Fibroblast of skin of right quadriceps (primary cell): ENCODE measurements around the gene PPIP5K2.
"Not testable (repeated sequence)": the region's sequence is repeated elsewhere in the genome, so short reads cannot be mapped to it uniquely, and the experiment has no call there.

Source experiments
- DNase-seq: peaks from one replicate; pipeline ENCODE4 v3.0.0-alpha.2; 2013

The PPIP5K2 gene

DNA sequence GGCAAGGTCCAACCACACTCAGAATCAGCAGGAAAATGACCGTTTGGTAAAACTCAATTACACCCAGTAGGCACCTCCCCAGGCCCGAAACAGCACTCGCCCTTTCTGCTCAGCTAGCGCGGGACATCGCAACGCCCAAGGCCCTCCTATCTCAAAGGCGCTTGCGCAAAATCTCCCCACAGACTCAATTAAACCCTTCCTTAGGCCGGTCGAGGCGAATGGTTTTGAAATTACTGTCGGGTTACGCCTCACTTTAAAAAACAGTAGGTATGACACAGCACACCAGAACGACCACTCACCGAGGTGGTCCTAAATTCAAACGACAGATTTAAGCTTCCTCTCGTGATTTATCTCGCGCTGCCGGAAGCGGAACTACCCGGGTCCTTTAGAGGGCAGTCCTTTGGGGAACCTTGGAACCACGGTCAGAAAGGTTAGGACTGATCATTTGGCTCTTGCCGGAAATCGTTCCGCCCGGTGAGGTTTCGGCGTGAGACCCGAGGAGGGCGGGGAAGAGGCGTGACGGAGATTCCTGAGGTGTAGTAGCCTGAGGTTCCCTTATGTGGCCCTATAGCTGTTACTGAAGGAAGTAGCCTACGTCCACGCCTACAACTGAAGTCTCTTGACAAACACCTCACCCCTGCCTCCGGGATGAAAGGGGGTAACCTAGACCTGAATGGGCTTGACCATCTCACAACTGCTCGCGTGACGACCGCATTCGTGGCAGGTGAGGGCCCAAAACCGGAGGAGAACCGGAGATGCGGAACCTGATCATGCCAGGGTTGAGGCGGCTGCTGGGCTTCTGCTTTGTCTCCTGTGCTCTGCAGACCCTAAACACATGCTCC is at the start of gene PPIP5K2, which contains the start of gene GIN1:
TSS of gene PPIP5K2 (plus strand) at position 537 of the 842 bp plus-strand sequence. CDS start 9,289 bp downstream, outside the sequence.
TSS of gene GIN1 (minus strand) at position 374 of the 842 bp plus-strand sequence. CDS start 11,431 bp downstream, outside the sequence.
- peak; percentile 99 for DNase-seq

DNA sequence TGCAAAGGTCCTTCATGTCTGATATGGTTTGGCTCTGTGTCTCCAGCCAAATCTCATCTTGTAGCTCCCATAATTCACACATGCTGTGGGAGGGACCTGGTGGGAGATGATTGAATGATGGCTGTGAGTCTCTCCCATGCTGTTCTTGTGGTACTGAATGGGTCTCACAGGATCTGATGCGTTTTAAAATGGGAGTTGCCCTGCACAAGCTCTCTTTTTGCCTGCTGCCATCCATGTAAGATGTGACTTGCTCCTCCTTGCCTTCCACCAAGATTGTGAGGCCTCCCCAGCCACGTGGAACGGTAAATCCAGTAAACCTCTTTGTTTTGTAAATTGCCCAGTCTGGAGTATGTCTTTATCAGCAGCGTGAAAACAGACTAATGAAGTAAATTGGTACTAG is 46.6 kb upstream of the PPIP5K2 start:
- not testable (repeated sequence) for DNase-seq

DNA sequence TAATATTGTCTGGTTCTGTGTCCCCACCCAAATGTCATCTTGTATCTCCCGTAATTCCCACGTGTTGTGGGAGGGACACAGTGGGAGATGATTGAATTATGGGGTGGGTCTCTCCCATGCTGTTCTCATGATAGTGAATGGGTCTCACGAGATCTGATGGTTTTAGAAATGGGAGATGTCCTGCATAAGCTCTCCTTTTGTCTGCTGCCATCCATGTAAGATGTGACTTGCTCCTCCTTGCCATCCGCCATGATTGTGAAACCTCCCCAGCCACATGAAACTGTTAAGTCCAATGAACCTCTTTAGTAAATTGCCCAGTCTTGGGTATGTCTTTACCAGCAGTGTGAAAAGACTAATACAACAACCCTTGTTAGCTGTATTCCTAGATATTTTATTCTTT is 44.7 kb upstream of the PPIP5K2 start:
- DNase-seq = no peak

DNA sequence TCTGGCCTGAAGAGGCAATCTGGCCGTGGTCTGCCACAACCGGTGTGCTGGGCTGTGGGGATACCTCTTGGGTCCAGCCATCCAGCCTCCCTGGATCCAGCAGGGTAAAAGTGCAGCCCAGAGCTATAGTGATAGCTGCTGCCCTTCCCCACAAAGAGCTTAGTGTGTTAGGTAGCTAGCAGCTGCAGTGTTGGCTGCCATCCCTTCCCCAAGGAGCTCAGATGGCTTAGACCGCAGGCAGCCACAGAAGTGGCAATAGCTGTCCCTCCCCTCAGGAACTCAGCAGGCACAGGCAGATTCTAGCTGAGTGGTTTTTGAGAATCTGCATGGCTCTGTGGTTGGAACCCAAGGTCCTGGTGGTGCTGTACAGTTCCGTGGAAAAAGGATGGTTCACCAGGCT is 40.3 kb upstream of the PPIP5K2 start:
- DNase-seq = no peak

DNA sequence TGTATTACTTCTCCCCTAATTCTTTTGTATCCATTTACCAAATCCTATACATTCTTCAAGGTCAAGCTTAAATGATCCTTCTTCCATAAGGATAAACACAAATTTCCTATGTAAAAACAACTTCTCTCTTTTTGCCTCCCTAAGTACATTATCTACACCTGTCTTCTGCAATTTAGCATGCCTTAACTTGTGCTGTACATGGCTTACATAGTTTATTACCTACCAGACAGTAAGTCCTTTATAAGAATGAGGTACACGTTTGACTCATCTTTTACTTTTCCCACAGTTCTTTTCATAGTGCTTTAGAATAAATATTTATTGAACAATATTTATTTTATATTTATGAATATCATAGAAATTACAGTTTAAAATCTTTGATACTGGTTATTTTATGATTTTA is 33.6 kb upstream of the PPIP5K2 start:
- DNase-seq = no peak

DNA sequence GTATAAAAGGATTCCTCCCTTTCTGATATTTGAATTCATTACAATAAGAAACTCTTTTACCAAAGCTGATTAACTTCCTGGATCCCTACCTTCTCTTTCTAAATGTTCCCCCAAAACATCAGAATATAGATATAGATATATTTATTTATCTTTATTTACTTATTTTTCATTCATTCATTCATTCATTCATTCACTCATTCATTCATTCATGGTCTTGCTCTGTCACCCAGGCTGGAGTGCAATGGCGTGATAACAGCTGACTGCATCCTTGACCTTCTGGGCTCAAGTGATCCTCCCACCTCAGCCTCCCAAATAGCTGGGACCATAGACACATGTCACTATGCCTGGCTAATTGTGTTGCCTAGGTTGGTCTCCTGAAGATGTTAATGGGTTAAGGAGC is 30.8 kb upstream of the PPIP5K2 start:
- DNase-seq = no peak

DNA sequence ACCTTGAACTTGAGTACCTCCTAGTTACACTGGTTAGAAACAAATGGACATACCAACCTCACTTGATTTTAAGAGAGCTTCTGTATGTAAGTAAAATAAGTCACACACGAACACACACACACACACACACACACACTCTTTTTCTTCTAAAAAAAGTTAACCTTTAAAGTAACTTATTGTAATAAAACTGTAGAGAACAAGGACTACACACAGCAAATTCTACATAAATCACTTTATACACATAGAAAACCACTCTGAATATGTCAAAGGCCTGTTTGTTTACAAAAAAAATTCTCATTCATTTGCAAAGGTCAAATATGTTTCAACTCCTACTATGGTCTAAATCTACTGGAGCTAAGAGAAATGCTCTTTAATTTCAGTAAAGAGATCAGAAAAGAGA is 29.3 kb upstream of the PPIP5K2 start:
- DNase-seq = no peak

DNA sequence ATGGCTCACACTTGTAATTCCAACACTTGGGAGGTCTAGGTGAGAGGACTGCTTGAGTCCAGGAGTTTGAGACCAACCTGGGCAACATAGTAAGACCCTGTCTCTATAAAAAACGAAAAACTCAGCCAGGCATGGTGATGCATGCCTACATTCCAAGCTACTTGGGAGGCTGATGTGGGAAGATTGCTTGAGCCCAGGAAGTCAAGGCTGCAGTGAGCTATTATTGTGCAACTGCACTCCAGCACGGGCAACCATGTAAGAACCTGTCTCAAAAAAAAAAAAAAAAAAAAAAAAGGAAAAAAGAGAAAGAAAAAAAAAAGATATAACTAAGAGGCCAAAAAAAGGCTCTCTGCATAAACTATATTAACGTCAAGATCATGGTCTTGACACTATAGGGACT is 27.4 kb upstream of the PPIP5K2 start:
- no peak for DNase-seq

DNA sequence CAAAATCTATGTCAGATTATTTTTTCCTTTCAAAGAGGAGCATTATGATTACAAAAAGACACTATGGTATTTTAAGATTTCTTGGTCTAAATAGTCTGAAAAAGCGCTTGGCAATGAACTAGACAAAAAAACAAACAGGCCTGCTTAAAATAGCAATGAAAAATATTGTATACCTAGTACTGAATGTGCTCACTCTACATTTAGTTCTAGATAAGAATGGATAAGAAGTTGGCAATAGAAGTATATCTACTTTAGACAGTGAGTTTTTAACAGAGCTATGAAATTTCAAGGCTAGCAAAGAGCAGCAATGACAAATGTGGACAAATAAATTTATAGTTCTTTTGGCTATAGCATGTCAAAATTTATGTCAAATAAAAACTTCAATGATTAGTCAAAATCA is 26.4 kb upstream of the PPIP5K2 start:
- no peak for DNase-seq

DNA sequence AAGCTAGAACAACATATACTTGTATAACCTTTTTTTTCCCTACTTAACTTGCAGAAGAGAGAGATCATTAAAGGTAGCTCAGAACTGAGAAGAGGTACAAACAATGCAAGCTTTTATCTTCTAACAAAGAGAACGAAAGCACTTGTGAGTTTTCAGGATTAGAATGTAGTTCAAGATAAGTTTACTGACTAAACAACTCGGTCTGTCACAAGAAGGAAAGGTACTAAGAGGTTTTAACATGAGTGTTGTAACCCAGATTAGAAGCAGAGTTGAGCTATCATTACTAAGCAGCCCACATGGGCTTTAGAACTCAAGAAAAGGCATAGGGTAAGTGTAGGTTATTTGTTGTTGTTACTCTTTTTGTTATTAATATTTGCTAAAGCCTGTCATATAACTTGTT is 25.4 kb upstream of the PPIP5K2 start:
- DNase-seq = no peak

DNA sequence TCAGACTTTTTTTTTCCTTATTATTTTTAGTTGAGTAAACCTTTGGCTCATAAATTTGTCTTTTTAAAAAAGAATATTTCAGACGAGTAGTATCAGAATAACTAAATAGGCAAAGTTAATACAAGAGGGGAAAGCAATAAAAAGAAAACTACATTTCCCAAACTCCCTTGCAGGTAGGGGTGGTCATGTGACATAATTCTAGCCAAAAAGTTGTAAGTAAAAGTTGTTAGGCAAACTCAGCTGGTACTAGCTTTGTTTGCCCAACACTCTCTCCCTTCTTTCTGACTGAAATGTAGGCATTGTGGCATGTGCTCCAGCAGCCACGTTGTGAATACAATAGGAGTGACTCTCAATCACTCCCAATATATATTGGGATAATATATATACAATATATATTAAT is 21.1 kb upstream of the PPIP5K2 start:
- no peak for DNase-seq

DNA sequence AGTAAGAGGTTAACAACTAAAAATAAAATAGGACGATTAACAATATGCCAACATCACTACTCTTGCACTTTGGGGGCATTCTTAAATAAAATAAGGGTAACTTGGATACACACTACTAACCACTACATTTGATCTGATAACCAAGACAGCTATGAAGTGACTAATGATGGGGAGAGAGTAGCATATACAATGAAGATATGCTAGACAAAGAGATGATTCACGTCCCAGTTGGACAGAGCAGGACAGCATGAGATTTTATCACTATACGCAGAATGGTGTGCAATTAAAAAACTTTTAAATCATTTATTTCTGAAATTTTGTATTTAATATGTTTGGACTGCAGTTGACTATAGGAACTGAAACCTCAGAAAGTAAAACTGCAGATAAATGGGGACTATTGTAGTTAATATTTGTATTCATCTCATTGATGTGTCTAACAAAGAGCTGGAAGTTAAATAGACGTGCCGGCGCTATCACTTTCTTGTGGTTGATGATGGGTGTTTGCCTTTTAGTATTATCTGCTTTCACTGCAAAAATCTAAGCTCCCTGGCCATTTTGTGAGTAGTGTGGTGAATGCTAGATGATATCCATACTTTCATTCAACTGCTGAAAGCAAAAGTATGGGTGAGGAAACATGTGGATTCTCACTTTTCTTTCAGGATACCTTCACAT is 18.9 kb upstream of the PPIP5K2 start:
- DNase-seq = no peak

DNA sequence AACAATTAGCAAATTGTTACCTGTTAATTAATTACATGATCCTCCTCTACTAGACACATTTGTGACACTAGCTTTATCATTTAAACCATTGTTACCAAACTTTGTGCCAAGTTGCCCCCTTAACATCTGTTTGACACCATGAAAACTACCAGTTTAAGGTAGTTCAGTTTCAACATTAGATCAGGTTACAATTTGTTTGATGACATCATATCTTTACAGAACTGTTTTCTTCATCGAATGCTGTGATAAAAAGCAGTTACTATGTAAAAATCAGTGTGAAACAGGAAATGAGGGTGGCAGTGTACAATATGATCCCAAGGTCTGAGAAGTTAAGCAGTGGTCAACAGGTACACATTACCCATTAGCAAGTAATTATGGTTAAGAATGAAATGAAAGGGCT is 17.9 kb upstream of the PPIP5K2 start:
- no peak for DNase-seq

DNA sequence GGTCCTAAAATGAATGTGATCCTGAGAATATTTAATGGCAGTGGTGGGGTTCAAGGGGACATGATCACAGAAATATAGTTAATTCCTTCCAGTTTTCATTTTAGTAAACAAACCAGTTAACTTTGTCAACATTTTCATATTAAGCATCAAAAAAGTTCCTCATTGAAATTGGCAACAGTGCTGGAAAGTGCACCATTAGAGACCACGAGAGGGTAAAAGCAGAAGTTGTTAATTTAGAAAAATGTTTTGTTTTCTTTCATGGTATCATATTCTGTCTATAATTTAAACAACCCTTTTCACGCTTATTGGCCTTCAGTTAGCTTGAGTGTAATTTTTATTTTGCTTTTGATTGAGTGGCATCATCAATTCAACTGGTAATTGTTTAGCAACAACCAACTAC is 12.0 kb upstream of the PPIP5K2 start:
- no peak for DNase-seq

DNA sequence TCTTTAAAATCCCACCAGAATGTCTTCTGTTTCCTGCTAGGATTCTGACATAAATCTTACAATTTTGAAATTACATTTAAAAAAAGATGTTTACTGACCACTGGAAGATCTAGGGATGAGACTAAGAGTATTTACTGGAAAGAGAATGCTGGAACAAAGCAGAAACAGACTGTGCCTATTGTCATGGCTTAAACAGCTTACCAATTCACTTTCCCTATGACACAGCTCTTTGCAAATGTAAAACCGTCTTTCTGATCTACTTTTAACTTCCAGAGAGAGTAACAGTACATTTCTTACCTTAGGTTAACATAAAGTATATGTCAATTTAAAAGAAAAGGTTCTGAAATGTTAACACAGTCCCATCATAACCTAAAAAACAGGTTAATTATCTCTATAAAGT is 10.8 kb upstream of the PPIP5K2 start:
- no peak for DNase-seq

DNA sequence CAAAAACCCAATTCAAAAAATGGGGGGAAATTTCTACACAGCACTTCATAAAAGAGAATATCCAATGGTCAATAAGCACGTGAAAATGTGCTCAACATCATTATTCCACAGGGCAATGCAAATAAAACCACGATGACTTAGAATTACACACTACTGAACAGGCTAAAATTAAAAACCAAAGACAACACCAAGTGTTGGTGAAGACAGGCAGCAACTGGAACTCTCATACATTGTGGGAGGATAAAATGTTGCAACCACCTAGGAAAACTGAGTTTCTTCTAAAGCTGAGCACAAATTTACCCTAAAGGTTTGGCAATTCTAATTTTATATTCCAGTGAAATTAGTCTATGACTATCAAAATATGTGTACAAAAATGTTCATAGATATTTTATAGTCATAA is 9.7 kb upstream of the PPIP5K2 start:
- DNase-seq = no peak

DNA sequence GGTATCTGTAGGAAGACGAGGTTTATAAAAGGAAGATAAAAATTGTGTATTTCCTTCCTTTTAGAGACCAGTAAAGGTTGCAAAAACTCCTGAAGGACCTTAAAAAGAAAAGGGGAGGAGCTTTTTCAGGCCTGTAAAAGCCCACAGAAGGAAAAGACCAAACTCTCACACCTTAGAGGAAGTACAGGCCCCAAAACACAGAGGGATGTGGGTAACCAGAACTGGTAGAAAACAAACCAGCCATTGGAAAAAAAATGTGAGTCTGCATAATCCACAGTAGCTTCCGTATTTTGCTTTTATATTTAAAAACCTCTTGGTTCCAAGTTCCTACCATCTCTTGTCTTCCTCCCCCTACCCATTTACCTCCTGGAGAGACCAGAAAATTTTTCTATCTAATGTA is 8.6 kb upstream of the PPIP5K2 start:
- no peak for DNase-seq

DNA sequence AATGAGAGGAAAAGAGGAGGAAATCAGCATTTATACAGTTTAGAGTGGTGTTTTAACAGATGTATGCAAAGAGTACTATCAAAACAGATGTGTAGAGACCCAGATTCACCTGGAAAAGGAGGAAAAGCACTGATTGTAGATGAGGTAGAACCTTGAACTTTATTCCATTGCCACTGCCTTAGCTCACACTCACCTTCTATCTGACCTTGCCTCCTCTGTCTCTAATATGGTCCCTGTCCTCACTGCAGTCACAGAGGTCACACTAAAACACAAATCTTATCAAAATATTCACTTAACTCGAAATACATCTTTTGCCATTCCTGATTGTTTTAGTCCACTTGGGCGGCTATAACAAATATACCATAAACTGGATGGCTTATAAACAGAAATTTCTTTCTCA is 7.2 kb upstream of the PPIP5K2 start:
- no peak for DNase-seq

DNA sequence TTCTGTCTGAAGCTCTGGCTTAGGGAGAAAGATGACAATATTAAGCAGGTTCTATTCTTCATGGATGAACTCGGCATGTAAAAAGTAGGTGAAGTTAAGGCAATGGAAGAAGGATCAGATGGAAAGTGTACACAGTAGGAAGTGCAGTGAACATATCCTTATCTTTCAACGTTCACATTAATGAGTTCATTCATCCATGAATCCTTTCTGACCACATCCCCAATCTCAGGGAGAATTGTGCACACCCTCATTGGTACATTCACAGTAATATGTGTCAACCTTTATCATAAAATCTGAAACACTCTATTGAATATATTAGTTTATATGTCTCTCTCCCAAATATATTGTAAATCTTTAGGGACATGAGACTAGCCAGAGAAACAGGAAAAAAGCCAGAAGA is 5.7 kb upstream of the PPIP5K2 start:
- DNase-seq = no peak

DNA sequence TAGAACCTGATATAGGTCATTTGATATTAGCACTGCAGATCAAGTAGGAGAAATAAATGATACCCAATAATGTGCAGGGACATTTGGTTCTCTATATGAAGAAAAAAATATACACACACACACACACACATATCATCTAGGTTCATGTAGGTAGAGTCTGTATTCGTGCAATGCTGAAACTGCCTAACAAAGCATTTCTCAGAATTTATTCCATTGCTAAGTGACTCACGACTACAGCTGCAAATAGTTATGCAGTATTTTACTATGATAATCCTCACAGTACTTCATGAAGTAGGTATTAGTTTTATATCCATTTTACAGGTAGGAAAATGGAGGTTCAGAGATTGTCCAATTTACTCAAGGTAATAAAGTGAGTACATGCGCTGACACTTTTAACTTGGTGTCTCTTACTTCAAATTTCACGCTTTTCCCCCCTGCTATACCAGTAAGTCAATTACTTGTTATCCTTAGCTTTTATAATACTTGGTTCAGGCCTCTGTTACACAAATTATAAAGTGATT is 2.6 kb upstream of the PPIP5K2 start:
- DNase-seq = peak; percentile 3

DNA sequence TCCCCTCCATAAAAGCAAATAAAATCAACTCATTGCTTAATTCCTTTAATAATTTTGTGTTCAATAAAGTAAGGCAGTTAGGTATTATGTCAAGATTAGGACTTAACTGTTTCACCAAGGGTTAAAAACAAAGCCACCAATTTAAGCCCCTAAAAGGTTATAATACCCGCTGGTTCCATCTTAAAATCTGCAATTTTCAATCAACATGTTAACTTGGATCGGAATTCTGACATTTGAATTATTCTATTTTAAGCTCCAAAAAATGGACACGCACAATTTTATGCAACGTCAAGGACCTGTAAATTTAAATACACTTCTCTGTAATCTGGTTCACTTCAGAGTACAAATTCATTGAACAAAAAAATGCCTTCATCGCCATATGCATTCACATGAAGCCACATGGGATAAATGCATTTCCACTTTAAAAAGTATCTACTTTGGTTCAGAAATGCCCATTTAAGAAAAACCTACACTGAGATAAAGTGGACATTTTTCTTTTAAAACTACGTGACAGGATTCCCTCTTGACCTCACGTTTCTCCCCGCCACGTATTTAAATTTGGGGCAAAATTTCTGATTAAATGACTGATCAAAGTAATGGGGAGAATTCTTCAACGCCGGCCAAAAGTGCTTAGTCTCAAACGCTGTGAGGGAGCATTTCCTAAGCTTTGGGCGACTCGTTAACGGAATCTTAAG is 884 bp upstream of the PPIP5K2 start:
- peak; percentile 17 for DNase-seq

DNA sequence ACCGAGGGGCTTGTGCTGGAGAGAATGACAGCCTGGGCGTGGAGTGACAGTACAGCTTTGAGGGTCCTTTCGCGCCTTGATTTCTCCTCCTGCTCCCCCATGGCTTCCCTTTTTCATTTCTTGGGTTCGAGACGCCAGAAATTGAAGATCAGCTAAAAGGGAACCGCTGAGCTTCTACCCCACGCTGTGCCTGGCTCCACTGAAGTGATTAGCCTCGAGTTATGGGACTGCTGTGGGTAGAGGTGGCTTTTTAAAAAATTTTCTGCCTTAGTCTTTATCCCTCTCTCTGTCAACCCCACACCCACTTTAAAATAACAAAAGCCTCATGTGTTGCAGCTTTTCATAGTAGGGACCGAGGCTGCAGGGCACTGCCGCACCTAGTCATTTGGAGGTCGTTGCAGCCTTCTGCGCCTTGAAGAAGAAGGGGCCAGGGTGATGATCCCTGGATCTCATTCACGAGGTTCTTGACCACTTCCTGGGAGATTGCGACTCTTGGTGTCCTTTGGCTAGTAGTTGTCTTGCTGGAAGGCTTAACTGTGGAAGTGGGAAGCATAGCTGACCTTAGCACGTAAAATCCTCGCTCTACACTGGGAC is 603 bp downstream of the PPIP5K2 start:
- peak; percentile 1 for DNase-seq

DNA sequence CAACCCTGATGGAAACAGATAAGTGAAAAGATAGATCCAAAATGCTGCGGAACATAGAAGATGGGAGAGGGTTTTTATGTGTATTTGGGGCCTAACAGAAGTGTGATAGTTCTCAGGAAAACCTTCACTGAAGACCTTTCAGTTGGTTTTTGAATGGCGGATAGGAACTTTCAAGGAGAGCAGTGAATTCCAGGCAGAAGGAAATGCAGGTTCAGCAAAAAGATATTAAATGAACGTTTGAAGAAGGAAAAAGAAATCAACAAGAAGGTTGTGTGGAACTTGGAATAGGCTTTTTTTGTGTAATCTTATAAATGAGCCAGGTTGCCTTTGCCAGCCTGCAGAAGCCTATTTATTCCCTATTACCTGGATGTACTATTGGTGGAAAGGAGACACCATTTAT is 2.1 kb downstream of the PPIP5K2 start:
- DNase-seq = no peak
